Measurements from ENCODE around the gene FRMD6. TPM values are rescaled to one million over a fixed set of nuclear protein-coding genes. Genes with fewer than 3 reads are reported as not detected.

FRMD6 gene
- 246 and 312 TPM in 2 replicates for total RNA-seq

DNA sequence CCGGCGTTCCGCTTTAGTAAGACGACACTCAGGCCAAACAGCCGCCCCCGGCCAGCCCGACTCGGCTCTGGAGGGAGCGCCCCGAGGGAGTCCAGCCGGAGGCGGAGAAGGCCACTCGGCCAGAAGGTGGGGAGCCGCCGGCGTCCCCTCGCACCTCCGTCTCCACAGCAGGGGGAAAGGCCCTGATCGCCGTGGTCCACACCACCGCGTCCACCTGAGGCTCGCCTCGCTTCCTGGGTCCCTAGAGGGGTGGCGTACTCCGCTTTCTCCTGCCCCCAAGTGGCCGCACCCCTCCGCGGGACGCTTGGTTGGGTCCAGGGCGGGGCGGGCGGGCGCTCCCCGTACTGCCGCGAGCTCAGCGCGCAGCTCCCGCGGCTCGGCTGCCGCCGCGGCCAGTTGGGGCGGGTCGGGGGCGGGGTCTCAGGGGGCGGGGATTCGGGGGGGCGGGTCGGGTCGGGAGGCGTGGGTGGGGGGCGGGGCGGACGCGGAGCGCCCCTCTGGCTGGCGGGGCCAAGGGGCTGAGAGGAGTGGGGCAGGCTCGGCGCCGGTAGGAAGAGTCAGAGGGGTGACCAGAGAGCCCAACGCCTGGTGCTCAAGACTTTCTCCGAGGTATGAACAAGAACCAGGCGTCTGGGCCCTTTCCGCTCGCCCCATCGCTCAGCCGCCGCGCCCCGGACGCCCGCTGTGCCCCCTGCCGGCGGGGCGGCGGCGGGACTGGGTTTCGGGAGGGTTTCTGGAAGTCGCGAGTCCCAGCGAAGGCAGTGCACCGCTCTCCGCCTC is at the start of gene FRMD6:
Gene FRMD6, plus strand, starts transcription at position 523 of the 780 bp plus-strand sequence. CDS start 37,927 bp downstream, outside the sequence.

Other genes starting within 250 kb of the FRMD6 start
- gene GNG2, start 208.7 kb downstream of the FRMD6 start, total RNA-seq, result 19.5 and 30.0 TPM in 2 replicates